Endometrial microvascular endothelial cells (primary cell): ENCODE data around the gene SPP1. TPM values are rescaled to one million over a fixed set of nuclear protein-coding genes. Genes with fewer than 3 reads are reported as not detected.

Experiments used
- in situ Hi-C: cut with HindIII; loops from 2 replicates; pipeline ENCODE4 v1.10.0; 2017; ENCODE audit warnings: low sequenced_read_pairs, low pct_unique_long_range_greater_than_20kb; ENCODE audit errors: inconsistent ontology term
- total RNA-seq: library from RNA; depleted of rRNA; stranded (reverse); fragments of >200 nt; gene quantifications from one replicate; pipeline ENCODE4 v1.2.3, GENCODE V29; 2015; ENCODE audit errors: inconsistent ontology term

Gene SPP1
- total RNA-seq, 1 donor from 2014 or later, result not detected

DNA sequence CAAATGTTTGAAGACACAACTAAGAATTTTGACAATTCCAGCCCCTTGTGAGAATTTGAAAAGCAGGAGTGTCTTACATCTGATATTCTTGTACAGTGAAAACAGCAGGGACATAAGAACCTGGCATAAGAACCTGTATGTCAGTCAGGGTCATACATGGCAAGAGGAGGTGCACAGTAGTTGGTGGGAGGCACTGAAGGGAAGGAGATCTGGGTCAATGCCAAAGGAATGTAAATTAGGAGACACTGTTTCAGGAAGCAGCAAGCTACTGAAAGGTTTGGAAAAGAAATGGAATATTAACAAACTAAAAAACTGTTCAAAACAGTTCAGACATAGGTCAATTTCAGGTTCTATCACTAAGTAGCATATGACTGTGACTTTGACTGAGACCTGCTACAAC, 25.0 kb upstream of the SPP1 start:
- in situ Hi-C loops, result no loop called here

DNA sequence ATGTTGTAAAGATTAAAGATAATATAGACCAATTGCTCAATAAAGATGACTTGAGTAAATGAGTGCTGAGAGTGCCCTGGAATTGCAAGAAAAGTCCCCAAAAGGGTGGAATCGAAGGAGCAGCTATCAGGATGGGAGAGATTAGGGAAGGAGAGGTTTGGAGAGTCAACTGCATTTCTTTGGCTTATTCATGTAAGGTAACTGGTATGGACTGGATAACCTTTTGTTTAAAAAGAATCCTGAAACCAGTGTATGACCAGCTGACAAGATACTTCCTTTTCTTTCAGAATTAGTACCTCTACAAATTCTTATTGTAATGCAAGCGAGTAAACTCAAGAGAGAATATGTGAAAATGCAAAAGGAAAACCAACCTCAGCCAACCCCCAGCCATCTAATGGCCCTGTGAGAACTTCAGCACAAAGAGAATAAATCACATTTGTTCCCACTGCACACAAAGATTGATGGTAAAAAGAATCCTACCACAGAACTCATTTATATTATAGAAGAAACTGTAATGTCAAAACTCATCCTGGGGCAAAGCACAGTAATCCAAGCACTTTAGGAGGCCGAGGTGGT, 24.5 kb upstream of the SPP1 start:
- in situ Hi-C loops, result no loop called here

DNA sequence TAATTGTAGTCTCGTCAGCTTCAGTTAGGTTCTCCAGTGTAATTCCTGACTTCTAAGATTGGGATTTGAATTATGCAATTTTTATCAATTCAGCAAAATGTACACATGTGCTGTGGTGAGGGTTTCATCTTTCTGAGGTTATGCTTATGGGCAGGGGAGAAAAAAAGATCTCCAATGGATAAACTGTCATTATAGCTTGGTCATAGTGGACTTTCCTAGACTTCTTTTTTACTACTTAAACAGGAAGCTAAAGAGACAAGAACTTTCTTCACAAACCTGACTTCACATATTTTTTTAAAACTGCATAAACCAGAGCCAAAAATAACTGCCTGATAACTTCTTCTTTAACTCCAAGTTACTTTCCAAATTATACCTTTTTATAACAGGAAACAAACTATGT, 21.7 kb upstream of the SPP1 start:
- in situ Hi-C loops, result no loop called here

DNA sequence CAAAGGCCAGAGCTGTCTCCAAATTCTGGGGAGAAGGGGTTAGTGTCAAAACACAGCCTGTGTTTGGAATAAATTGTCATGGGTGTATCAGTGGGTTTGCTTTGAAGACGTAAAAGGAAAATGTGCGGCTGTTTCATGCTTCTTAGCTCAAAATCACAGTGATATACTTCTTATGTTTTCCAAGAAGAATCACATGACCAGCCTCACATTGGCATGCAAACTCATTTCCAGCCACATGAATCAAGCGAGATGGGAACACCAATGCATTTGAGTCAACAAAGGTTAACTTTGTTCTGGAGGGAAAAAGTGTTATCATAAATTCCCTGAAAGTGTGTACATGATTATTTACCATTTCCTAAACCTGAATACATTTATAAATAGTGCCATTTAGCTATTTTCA, 19.0 kb upstream of the SPP1 start:
- in situ Hi-C loops, result no loop called here

DNA sequence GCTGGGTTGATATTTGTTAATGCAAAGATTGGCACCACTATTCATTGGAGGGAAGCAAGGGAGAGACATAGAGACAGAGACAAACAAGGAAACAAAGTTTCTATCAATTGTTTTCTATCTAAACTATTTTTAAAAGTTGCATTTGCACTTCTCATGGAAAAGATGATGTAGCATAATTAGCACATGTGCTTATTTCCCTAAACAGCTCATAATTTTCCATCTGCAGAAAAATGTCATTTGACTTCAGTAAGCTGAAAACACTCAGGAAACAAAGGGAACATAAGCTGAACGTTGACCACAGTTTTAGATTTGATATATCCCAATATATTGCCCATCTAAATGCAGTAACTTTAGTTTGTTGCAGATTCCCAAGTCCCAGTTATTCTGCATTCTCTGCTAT, 18.5 kb upstream of the SPP1 start:
- in situ Hi-C loops, result no loop called here

DNA sequence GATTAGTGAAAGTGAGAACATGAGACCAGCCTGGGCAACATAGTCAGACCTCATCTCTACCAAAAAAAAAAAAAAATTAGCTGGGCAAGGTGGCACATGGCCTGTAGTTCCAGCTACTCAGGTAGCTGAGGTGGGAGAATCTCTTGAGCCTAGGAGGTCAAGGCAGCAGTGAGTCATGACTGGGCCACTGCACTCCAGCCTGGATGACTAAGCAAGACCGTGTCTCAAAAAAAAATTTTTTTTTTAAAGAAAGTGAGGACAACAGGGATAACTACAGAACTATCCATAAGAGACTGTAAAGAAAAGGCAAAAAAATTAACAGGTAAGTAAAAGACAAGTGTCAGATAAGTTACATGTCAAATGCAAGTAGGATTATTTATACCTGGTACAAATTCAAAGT, 13.5 kb upstream of the SPP1 start:
- in situ Hi-C loops, result no loop called here

DNA sequence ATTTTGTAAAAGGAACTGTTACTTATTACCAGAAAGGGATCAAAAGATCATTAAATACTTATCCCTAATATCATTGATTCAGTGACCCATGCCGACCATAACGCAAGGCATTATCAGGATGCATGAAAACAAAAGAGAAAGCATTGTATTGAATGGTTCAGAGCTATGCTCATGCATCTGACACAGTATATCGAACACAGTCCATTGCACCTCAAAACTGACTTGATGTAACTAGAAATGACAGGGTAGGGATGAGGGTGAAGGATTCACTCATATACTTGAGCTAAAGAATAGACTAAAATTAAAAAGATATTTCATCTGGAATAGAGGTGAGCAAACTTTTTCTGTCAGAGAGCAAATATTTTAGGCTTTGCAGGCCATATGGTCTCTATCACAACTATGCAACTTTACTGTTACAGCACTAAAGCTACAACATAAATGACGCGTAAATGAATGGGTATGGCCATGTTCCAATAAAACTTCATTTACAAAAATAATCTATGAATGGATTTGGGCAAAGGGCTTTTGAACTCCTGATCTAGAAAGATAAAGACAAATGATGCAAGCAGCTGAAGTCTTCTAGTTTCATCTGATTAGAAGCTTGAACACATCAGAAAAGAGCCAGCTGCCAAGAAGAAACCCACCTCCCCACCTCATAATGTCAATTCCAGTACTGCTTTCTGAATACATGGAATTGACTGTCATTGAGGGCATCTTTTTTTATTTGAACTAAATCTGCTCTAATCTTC, 12.9 kb upstream of the SPP1 start:
- in situ Hi-C loops, result no loop called here

DNA sequence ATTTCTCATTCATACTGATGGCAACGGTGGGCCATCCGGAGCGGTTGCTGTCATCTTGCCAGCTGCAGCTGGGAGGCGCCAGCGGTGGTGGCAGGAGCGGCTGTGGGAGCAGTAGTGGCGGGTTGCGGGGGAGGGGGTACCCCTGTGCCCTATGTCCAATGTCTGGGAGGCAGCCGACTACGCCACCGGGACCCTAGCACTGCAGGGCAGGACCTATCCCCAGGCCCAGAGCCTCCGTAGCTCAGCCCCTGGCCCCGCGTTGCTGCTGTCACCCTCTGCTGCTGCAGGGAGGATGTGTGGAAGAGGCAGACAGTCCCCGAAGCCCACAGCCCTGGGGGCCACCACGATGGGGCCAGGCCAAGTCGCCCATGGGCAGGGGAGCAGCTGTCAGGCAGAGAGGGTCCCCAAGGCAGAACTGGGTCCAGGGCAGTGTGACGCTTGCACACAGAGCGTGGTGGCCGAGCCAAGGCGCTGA, 10.0 kb upstream of the SPP1 start:
- in situ Hi-C loops, result no loop called here

DNA sequence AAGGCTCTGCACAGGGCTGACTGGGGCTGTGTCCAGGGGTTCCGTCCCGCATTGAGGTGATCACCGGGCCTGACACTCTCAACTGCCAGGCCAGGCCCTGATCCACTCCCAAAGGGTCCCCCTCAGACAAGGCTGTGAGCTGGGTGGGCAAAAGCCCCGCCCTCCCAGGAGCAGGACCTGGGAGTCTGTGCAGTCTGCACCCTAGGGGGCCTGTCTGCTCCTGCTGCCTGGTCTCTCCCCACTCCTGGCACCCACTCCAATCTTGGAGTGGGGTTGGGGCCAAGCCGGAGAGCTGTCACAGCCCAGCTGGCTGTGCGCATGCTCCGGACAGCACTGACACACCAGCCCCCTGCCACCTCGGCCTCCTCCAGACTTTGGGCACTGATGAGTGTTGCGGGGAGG, 9.4 kb upstream of the SPP1 start:
- in situ Hi-C loops, result no loop called here

DNA sequence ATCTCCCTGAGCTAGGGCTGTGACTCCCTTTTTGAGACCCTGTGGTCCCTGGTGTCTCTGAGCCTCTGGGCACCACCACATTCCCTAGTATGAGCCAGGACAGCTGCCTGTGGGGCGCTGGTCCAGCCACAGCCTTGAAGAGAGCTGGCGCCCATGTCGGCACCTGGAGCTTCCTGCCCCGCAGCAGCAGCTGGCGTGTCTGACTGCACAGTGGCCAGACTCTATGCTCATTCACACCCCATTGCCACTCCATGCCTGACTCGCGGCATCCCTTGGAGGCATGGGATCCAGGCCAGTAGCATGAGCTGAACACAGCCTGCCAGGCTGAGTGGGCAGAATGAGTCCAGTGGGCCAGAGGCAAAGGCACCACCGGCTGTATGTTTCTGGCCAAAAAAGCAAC, 8.3 kb upstream of the SPP1 start:
- in situ Hi-C loops, result no loop called here

DNA sequence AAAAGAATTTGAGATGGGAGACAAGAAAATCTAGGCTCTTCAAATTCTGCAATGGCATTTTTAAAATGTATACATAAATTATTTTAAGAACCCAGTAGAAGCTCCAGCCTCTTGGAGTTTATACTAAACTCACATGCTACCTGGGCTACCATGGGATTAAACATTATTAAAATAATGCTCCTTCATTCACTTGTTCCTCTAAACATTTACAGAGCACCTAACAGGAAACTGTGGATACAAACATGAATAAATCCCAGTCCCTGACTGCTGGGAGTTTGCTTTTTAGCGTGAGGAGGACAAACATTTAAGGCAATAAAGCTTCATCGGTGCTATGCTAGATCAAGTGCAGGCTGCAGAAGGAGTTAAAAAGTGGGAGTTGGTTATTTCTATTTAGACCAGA, 5.4 kb upstream of the SPP1 start:
- in situ Hi-C loops, result no loop called here

DNA sequence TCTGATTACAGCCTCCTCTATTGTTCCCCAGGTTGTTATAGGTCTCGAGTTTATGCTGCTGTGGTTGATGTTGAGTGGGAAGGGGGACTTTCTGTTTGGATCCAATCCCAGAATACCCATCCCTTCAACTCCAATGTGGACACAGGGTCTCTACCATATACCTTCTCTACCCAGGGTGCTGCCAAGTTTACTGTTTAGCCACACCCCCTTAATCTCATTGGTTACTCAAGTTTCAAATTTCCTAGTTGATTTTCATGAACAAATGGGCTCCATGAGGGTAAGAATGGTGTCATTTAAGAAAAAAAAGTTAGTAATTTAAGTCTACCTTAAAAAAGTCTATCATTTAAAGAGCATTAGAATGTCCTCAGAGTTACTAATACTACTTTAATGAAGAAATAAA, 3.6 kb upstream of the SPP1 start:
- in situ Hi-C loops, result no loop called here

DNA sequence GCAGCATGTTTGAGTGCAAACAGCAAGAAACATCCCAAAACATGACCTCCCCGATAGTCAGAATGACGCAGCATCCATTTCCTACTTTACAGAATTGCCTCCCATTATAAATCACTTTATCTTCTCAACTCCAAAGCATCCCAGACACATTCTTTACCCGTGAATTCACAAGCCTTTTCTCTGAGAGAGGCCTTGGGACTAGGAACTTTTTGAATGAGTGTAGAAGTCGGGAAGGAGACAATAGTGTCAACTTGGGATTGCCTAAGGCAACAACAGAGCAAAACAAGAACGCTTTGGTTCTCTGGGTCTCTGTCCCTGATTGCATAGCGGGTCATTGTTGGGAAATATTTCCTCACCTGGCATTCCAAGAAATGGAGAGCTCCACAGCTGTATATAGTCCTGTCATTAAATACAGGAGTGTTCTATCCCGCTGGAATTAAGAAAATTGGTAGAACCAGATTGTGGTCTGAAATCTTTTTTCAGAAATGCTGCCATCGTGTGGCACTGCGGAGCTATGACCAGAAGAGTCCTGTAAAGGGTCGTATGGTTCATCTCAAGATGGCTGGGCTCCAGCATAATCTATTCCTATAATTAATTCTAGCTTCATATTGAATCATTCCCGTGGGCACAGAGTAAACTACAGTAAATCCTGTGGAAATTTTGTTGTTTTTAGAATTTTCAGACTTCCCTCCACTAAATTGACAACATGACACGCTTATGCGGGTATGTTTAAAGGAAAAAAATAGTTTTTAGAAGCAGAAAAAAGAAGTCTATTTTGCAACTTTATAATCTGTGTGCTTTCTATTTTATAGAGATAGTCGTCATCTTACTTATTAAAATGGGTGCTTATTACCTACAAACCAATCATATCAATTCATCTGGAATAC, 2.0 kb upstream of the SPP1 start:
- in situ Hi-C loops, result no loop called here

DNA sequence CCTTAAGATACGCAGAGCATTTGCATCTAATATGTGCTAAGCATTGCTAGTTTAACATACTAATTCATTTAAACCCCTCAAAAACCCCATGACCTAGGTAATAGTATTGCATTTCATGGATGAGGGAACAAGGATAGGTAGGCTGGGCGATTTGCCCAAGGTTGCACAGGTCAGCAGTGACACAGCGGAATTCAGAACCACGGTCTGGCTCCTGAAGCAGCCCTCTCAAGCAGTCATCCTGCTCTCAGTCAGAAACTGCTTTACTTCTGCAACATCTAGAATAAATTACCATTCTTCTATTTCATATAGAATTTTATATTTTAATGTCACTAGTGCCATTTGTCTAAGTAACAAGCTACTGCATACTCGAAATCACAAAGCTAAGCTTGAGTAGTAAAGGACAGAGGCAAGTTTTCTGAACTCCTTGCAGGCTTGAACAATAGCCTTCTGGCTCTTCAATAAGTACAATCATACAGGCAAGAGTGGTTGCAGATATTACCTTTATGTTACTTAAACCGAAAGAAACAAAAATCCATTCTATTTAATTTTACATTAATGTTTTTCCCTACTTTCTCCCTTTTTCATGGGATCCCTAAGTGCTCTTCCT, 555 bp upstream of the SPP1 start:
- in situ Hi-C loops, result loop anchor here (25.0 kb wide), 1 partner anchor 113 kb away; no protein-coding TSS in a partner anchor

DNA sequence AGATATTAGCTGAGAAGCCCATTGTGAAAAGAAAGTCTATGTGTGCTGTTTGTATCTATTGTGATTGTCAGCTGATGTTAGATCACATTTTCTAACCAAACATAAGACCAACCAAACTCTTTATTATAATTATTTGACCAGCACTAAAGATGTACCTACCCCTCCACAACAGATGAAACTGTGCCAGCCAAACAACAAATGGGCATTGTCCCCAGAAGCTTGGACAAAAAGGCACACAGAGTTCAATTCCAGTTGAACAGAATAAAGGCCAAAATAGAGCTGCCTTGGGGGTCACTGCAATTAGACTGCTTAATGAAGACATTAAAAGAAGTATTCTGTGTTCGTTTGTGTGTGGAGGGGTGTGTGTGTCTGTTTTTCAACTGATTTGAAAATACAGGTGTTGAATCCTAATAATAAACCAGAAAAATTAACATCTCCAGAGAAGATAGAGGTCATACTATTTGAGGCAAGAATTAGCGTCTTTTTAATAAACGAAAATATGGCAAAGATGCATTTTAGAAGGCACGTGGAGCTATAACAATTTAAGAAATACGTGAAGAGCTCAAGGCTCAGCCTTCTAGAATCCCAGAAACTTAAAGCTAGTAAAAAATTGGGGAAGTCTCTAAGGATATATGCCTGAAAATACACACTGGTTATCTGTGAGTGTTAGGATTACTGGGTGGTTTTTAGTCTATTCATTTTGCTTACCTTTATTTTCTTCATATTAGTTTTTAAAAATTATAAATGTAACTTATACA, 2.2 kb downstream of the SPP1 start:
- in situ Hi-C loops, result loop anchor here (25.0 kb wide), 1 partner anchor 115 kb away; no protein-coding TSS in a partner anchor

DNA sequence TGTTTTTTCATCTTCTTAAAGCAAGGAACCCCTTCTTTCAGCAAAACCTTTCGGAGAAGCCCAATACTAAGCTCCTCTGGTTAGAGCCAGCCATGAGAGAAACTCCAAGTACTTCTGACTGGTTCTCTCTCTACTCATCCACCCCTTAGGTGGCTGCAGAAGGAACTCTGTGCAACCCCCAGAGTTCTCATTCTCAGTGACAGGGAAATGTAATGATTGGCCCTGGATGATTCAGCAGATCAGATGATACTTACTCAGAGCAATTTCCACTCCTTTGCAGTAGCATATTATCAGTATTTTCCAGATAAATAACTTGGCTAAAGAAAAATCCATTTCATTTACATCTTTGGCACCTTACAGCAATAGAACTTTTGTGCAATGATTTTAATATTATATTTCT, 3.2 kb downstream of the SPP1 start:
- in situ Hi-C loops, result loop anchor here (25.0 kb wide), 1 partner anchor 116 kb away; no protein-coding TSS in a partner anchor

DNA sequence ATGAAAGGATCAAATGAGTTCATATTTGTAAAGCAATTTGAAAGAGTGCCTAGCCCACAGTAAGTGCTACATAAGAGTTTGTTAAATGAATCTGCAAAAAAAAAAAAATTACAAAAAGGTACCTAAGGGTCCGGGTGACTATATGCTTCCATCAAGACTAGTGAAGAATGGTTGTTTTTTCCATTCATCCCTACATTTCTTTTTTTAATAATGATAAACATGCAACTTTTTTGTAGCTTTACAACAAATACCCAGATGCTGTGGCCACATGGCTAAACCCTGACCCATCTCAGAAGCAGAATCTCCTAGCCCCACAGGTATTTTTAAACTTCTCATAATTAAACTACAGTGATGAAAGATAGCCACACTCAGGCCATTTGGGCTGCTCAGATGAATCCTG, 4.3 kb downstream of the SPP1 start:
- in situ Hi-C loops, result loop anchor here (25.0 kb wide), 1 partner anchor 118 kb away; no protein-coding TSS in a partner anchor

DNA sequence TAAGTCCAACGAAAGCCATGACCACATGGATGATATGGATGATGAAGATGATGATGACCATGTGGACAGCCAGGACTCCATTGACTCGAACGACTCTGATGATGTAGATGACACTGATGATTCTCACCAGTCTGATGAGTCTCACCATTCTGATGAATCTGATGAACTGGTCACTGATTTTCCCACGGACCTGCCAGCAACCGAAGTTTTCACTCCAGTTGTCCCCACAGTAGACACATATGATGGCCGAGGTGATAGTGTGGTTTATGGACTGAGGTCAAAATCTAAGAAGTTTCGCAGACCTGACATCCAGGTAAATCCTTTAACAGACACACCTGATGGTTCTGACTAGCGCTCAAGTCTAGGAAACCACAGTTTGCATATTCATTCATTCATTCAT, 6.0 kb downstream of the SPP1 start:
- in situ Hi-C loops, result loop anchor here (25.0 kb wide), 1 partner anchor 119 kb away; no protein-coding TSS in a partner anchor
